Aorta (tissue), 5 donors: ENCODE results near the gene SMURF1. TPM values are rescaled to one million over a fixed set of nuclear protein-coding genes. Genes with fewer than 3 reads are reported as not detected.
"Not testable (repeated sequence)": the region's sequence is repeated elsewhere in the genome, so short reads cannot be mapped to it uniquely, and the experiment has no call there.

ENCODE experiments used
- ATAC-seq: fragments of 200-7000 bp; cut with Tn5 transposase; one replicate; pipeline ENCODE4 v1.9.1; 2022; ENCODE audit warnings: moderate library complexity; ENCODE audit not compliant: low FRiP score
- DNase-seq, 2 donors: peaks; one replicate each; pipeline ENCODE4 v3.0.0-alpha.2; 2020
- H3K27ac ChIP-seq, 2 donors: one replicate each; pipeline ENCODE4 v1.5.1; 2013; ENCODE audit warnings: low read length in 2 of 2, mild to moderate bottlenecking in 2 of 2, moderate library complexity in 2 of 2, control low read depth in 1 of 2, inconsistent platforms in 1 of 2, low read depth in 1 of 2
- H3K27me3 ChIP-seq, 2 donors: one replicate each; pipeline ENCODE4 v1.6.1; 2013; ENCODE audit warnings: control low read depth in 1 of 2, low read length in 1 of 2, mild to moderate bottlenecking in 1 of 2, moderate library complexity in 1 of 2; ENCODE audit not compliant: insufficient read depth in 2 of 2, control insufficient read depth in 1 of 2
- H3K36me3 ChIP-seq, 2 donors: one replicate each; pipeline ENCODE4 v1.6.1; 2013; ENCODE audit warnings: control low read depth in 1 of 2, low read length in 1 of 2, mild to moderate bottlenecking in 1 of 2; ENCODE audit not compliant: insufficient read depth in 2 of 2, control insufficient read depth in 1 of 2
- H3K4me1 ChIP-seq, 2 donors: one replicate each; pipeline ENCODE4 v1.6.1; 2013; ENCODE audit warnings: low read length in 2 of 2, control low read depth in 1 of 2, mild to moderate bottlenecking in 1 of 2, moderate library complexity in 1 of 2; ENCODE audit not compliant: insufficient read depth in 2 of 2, control insufficient read depth in 1 of 2
- H3K4me3 ChIP-seq, 2 donors: one replicate each; pipeline ENCODE4 v1.5.1; 2013; ENCODE audit warnings: low read length in 2 of 2, control low read depth in 1 of 2, mild to moderate bottlenecking in 1 of 2
- H3K9me3 ChIP-seq: one replicate; pipeline ENCODE4 v1.6.1; 2013; ENCODE audit warnings: mild to moderate bottlenecking, low read length; ENCODE audit not compliant: control insufficient read depth
- WGBS, 2 donors: extraction: QIAGEN DNeasy Blood & Tissue Kit; methylation state at CpG; one replicate each; pipeline ENCODE4 v1.1.7; 2013; 5-methylcytosine and 5-hydroxymethylcytosine counted together
- intact Hi-C, 2 donors: fragments of 100-400 bp; cut with DNase I; formaldehyde crosslinking; loops; one replicate each; pipeline versions ENCODE4 v1.14.2 to v1.15.0; 2022
- polyA plus RNA-seq, 2 donors: library from polyadenylated mRNA; stranded (reverse); fragments of 200-250 nt; gene quantifications; one replicate each; pipeline ENCODE4 v1.2.3, GENCODE V29; 2013
- total RNA-seq, 2 donors: library from RNA; stranded (reverse); fragmentation: NEBNext Ultra II Directional; extraction: Animal tissue kit (Norgen Biotek cat#: 25700); gene quantifications; one replicate each; pipeline ENCODE4 v1.2.1, GENCODE V29; 2021
- donor health status: healthy with polysubstance abuse.
- donor health status: Bipolar disorder and iron deficiency.
- donor health status: DM: no; HTN: no; CAD: no.
- donor health status: DM: no; HTN: no; CAD: no.
- donor health status: DM: yes; HTN: yes; CAD: no.

SMURF1 gene
- total and polyA plus RNA-seq, 4 donors, result 8.1 to 47.9 (median 30.5) TPM

DNA sequence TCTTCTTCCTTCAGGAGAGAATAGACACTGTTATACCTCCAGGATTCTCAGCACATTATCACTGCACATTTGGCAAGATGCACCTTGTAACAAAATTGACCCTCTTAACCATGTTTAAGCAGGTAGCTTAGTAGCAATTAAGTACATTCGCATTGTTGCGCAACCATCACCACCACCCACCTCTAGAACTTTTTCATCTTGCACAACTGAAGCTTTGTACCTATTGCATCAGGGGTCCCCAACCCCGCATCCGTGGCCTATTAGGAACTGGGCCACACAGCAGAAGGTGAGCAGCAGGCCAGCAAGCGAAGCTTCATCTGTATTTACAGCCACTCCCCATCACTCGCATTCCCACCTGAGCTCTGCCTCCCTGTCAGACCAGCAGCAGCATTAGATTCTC is 29.9 kb upstream of the SMURF1 start:
- H3K27ac ChIP-seq, result no peak overlapping the region
- no peaks in the 10 kb centered on the region for H3K4me1 ChIP-seq
- no peaks in the 10 kb centered on the region for H3K36me3 ChIP-seq
- 91% methylated on average over 6 of the region's 6 CpGs for WGBS, 2 donors
- ATAC-seq (no peak), DNase-seq (no peak)
- H3K4me3 ChIP-seq, result no peak overlapping the region
- H3K27me3 ChIP-seq, result no peaks in the 10 kb centered on the region
- no peaks in the 10 kb centered on the region for H3K9me3 ChIP-seq
- intact Hi-C loops, result no loop called here

DNA sequence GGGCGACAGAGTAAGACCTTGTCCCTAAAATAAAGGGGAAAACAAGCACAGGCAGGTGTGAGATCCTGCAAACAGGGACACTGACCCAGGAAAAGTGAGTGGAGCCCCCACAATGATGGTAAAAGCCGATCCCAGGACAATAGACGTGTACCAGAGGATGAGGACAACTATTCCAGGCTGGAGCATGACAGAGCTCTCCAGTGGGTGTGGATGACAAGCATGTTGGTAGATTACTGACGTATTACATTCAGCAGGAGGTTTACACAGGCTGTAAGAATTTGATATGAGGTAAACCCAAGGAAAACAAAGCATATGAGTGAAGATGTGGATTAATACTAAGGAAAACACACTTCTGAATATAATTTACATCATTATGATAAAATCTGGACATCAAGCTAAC is 27.8 kb upstream of the SMURF1 start:
- H3K27me3 ChIP-seq, result no peaks in the 10 kb centered on the region
- 57 to 66% methylated on average over 4 of the region's 4 CpGs for WGBS, 2 donors
- H3K4me3 ChIP-seq, result no peak overlapping the region
- DNase-seq, result no peak
- intact Hi-C loops, result no loop called here
- H3K9me3 ChIP-seq, result no peaks in the 10 kb centered on the region
- no peak for ATAC-seq
- H3K27ac ChIP-seq, result no peak overlapping the region
- no peaks in the 10 kb centered on the region for H3K4me1 ChIP-seq
- no peaks in the 10 kb centered on the region for H3K36me3 ChIP-seq

DNA sequence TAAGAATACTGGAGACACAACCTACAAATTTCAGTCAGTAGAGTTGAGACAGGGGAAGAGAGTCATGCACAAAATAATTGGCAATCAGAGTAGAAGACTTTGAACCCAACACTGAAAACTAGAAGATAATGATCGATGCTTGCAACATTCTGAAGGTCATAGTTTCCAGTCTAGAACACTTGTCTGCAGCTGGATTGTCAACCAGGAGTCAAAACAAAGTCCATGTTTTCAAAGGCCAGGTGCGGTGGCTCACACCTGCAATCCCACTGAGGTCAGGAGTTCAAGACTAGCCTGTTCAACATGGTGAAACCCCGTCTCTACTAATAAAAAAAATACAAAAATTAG is 26.8 kb upstream of the SMURF1 start:
- Histone ChIP-seq H3K4me3 (no peak overlapping the region), H3K27me3 (no peaks in the 10 kb centered on the region), H3K4me1 (no peaks in the 10 kb centered on the region), H3K9me3 (no peaks in the 10 kb centered on the region), H3K27ac (no peak overlapping the region), H3K36me3 (no peaks in the 10 kb centered on the region)
- DNase-seq, result no peak
- intact Hi-C loops, result no loop called here
- 89% methylated on average over 3 of the region's 3 CpGs for WGBS, 2 donors
- no peak for ATAC-seq

DNA sequence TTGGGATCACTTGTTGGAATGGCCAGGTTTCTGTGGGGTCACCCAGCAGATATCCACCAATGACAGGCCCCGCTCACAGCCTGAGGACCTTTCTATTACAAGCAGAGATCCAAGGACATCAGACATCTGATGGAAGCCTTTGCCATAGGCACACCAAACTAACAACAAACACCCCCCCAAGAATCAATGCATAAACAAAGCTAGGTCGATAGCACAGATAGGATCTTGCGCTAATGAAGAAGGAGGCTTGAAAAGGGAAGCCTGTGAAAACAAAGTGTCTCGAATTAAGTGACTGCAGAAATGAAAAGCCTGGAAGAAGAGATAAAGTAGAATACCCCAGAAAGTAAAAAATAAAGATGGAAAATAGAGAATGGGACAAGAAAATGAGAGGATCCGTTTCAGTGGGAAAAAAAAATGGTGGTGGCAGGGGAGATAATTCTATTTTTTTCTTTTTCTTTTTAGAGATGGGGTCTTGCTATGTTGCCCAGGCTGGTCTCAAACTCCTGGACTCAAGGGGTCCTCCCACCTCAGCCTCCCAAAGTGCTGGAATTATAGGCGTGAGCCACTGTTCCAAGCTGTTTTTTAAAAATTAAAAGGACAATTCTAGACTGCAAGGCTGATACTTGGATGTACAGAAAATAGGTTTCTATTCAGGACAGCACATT is 26.3 kb upstream of the SMURF1 start:
- H3K27ac ChIP-seq, result no peak overlapping the region
- WGBS, 2 donors, result 86 to 92% methylated on average over 6 of the region's 6 CpGs
- intact Hi-C loops, result no loop called here

DNA sequence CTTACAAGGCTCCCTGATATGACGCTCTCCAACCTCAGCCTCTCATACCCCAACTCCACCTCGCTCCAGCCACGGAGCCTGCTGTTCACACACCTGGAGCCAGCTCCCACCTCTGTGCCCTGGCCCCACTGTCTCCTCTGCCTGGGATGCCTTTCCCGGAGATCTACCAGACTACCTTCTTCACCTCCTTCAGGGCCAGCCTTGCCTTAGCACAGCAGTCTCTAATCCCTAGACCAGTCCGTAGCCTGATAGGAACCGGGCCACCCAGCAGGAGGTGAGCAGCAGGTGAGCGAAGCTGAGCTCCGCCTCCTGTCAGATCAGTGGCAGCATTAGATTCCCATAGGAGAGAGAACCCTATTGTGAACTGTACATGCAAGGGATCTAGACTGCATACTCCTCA is 23.2 kb upstream of the SMURF1 start:
- H3K9me3 ChIP-seq, result no peaks in the 10 kb centered on the region
- H3K36me3 ChIP-seq, result no peaks in the 10 kb centered on the region
- no peaks in the 10 kb centered on the region for H3K4me1 ChIP-seq
- no peak overlapping the region for H3K27ac ChIP-seq
- intact Hi-C loops, result no loop called here
- ATAC-seq, result no peak
- no peak overlapping the region for H3K4me3 ChIP-seq
- no peak for DNase-seq
- no peaks in the 10 kb centered on the region for H3K27me3 ChIP-seq
- 87 to 88% methylated on average over 8 of the region's 8 CpGs for WGBS, 2 donors

More for the DNA sequence above, 26.3 kb upstream of the SMURF1 start:
- Histone ChIP-seq H3K4me3 (no peak overlapping the region), H3K36me3 (no peaks in the 10 kb centered on the region), H3K27me3 (no peaks in the 10 kb centered on the region), H3K9me3 (no peaks in the 10 kb centered on the region), H3K4me1 (no peaks in the 10 kb centered on the region)
- ATAC-seq, result no peak
- no peak for DNase-seq

DNA sequence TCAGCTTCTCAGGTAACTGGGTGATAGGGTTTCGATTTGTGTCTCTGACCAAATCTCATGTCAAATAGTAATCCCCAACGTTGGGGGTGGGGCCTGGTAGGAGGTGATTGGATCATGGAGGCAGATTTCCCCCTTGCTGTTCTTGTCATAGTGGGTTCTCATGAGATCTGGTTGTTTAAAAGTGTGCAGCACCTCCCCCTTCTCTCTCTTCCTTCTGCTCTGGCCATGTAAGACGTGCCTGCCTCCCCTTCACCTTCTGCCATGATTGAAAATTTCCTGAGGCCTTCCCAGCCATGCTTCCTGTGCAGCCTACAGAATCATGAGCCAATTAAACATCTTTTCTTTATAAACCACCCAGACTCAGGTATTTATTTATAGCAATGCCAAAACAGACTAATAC is 21.9 kb upstream of the SMURF1 start:
- Histone ChIP-seq H3K4me3 (no peak overlapping the region), H3K9me3 (no peaks in the 10 kb centered on the region), H3K27ac (no peak overlapping the region), H3K27me3 (no peaks in the 10 kb centered on the region), H3K36me3 (no peaks in the 10 kb centered on the region), H3K4me1 (no peaks in the 10 kb centered on the region)
- no peak for DNase-seq
- ATAC-seq, result no peak
- 88 to 90% methylated on average over 3 of the region's 3 CpGs for WGBS, 2 donors
- intact Hi-C loops, result no loop called here

DNA sequence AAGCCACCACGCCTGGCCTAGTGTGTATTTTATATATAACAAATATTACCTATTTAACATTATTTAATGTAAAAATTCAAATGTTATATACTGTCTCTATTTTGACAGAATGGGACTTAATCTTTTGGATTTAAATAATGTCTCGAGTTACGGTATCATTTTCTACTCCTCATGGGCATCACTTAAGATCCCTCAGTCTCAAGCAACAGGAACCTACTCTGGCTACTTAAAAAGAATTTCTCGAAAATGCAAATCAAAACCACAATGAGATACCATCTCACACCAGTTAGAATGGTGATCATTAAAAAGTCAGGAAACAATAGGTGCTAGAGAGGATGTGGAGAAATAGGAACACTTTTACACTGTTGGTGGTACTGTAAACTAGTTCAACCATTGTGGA is 19.8 kb upstream of the SMURF1 start:
- not testable (repeated sequence) for H3K9me3 ChIP-seq

DNA sequence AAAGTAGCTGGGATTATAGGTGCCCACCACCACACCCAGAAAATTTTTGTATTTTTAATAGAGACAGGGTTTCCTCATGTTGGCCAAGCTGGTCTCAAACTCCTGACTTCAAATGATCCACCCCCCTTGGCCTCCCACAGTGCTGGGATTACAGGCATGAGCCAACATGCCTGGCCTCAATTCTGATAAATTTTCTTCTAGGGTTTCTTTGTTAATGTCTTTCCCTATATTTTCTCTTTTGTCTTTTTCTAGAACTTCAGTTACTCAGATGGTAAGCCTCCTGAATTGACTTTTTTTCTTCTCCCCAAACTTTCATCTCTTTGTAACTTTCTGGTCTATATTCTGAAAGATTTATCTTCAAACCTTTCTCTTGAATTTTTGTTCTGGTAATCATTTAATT is 12.7 kb upstream of the SMURF1 start:
- no peak overlapping the region for H3K27ac ChIP-seq
- no peaks in the 10 kb centered on the region for H3K36me3 ChIP-seq
- H3K27me3 ChIP-seq, result no peaks in the 10 kb centered on the region
- ATAC-seq, result no peak
- DNase-seq, result no peak
- intact Hi-C loops, result no loop called here
- H3K9me3 ChIP-seq, result no peaks in the 10 kb centered on the region
- no peaks in the 10 kb centered on the region for H3K4me1 ChIP-seq
- no peak overlapping the region for H3K4me3 ChIP-seq

More for the DNA sequence above, 19.8 kb upstream of the SMURF1 start:
- H3K27ac ChIP-seq, DNase-seq, H3K4me1 ChIP-seq, H3K4me3 ChIP-seq, H3K27me3 ChIP-seq, intact Hi-C loops, H3K36me3 ChIP-seq, ATAC-seq: not testable (repeated sequence)
- WGBS, 2 donors, result 94 to 95% methylated on average over 4 of the region's 4 CpGs

DNA sequence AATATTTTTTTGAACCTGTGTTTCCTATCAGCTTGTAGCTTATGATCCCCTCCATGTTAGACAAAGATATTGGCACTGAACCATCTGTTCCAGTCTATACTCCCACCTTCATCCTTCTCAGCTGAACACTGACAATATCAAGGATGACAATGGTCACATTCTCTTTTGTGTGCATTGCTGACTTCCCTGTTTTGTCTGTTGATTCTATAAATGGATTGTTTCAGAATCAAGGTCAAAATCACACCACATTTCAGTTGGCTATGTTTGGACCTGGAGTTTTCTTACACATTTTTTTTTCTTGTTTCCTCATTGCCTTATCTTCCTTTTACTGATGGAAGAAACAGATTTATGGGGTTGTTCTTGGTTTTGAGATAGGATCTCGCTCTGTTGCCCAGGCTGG is 11.3 kb upstream of the SMURF1 start:
- no peak overlapping the region for H3K4me3 ChIP-seq
- intact Hi-C loops, result no loop called here
- no peaks in the 10 kb centered on the region for H3K36me3 ChIP-seq
- DNase-seq (no peak), ATAC-seq (no peak)
- no peaks in the 10 kb centered on the region for H3K4me1 ChIP-seq
- H3K27me3 ChIP-seq, result no peaks in the 10 kb centered on the region
- no peak overlapping the region for H3K27ac ChIP-seq
- 68 to 84% methylated on average over 1 of the region's 1 CpG for WGBS, 2 donors
- no peaks in the 10 kb centered on the region for H3K9me3 ChIP-seq
